Body of pancreas (tissue), 4 donors: ENCODE measurements around the gene CDK5RAP2.

Source experiments
- CTCF ChIP-seq, 7 experiments: fragments of 450-650 bp in 4 of 7; fragments of 200-600 bp in 3 of 7; sonication (generic) in 3 of 7; IDR thresholded peaks; one replicate each; pipeline ENCODE4 v1.5.1; 2016 to 2019; ENCODE audit warnings: antibody characterized with exemption in 7 of 7
- POLR2A ChIP-seq, 3 donors: fragments of 450-650 bp; IDR thresholded peaks; one replicate each; pipeline ENCODE4 v1.6.1; 2016; ENCODE audit warnings: antibody characterized with exemption in 3 of 3, mild to moderate bottlenecking in 2 of 3

DNA sequence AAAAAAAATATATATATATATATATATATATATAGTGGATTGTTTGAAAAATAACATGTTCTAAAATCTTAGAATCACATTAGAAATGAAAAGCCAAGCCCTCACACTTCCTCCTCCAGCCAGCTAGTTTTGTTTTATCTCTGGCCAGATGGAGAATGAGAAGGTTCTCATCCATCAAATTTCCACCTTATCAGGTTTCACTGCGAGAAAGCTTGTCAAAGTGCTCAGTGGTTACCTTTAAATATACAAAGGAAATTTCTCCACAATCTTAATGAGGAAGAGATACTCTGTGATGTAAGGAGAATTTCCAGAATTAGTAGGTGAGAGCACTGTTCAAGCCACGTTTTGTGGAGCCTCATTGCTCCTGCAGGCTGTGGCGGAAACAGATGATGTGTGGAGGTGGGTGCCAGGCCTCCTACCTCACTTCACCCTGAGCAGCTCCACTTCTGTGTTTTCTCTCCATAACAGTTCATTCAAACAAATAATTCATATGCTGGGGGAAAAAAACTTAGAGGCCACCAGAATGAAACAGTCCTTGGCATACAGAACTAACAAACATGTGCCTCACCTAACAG, 71.9 kb downstream of the CDK5RAP2 start:
- TF ChIP-seq CTCF (IDR thresholded peaks at IDR 0.05) (no peak), POLR2A (IDR thresholded peaks at IDR 0.05) (no peak)
